SK-N-SH treated with all-trans-retinoic acid at 6 μM for 48 hours (cell line): Measurements from ENCODE around the gene STARD5.

Experiments
- ARNTL ChIP-seq: fragments of 450-650 bp; formaldehyde crosslinking; IDR thresholded peaks from 2 replicates; pipeline ENCODE4 v1.5.0; 2020; ENCODE audit warnings: low read depth, mild to moderate bottlenecking, moderate library complexity, borderline replicate concordance
- CREB5 ChIP-seq: fragments of 250-450 bp; sonication (Bioruptor Pico); IDR thresholded peaks from 2 replicates; pipeline ENCODE4 v1.5.1; 2020; ENCODE audit warnings: low read depth, mild to moderate bottlenecking, moderate library complexity
- GLIS3 ChIP-seq: fragments of 250-450 bp; sonication (Bioruptor Pico); IDR thresholded peaks from 2 replicates; pipeline ENCODE4 v1.5.0; 2020; ENCODE audit warnings: mild to moderate bottlenecking, moderate library complexity
- PATZ1 ChIP-seq: fragments of 250-450 bp; sonication (Bioruptor Pico); IDR thresholded peaks from 2 replicates; pipeline ENCODE4 v1.8.0; 2020; ENCODE audit warnings: mild to moderate bottlenecking, moderate library complexity, borderline replicate concordance
- PPARA ChIP-seq: fragments of 250-450 bp; sonication (Bioruptor Pico); IDR thresholded peaks from 2 replicates; pipeline ENCODE4 v1.5.0; 2020; ENCODE audit warnings: mild to moderate bottlenecking, borderline replicate concordance
- ZFP3 ChIP-seq: fragments of 250-450 bp; sonication (Bioruptor Pico); IDR thresholded peaks from 2 replicates; pipeline ENCODE4 v1.5.0; 2020; ENCODE audit warnings: mild to moderate bottlenecking, moderate library complexity
- ZFP30 ChIP-seq: fragments of 450-650 bp; formaldehyde crosslinking; IDR thresholded peaks from 2 replicates; pipeline ENCODE4 v1.5.0; 2022; ENCODE audit warnings: mild to moderate bottlenecking, moderate library complexity

GRCh38 chr15:81373176-81373575, 49.2 kb upstream of the STARD5 start:
- TF ChIP-seq CREB5 (CRISPR knock-in tag) (no peak), ZFP3 (CRISPR knock-in tag) (no peak), PPARA (CRISPR knock-in tag) (no peak), ARNTL (no peak), GLIS3 (CRISPR knock-in tag) (no peak), ZFP30 (no peak), PATZ1 (CRISPR knock-in tag) (no peak)
